NCI-H1436 treated with DMSO at 0.1 percent for 48 hours (cell line): ENCODE measurements around the gene THSD4.

Experiments used
- DNase-seq: peaks from one replicate; lab custom pipeline; 2025; lab: John Stamatoyannopoulos, UW

THSD4 gene

DNA sequence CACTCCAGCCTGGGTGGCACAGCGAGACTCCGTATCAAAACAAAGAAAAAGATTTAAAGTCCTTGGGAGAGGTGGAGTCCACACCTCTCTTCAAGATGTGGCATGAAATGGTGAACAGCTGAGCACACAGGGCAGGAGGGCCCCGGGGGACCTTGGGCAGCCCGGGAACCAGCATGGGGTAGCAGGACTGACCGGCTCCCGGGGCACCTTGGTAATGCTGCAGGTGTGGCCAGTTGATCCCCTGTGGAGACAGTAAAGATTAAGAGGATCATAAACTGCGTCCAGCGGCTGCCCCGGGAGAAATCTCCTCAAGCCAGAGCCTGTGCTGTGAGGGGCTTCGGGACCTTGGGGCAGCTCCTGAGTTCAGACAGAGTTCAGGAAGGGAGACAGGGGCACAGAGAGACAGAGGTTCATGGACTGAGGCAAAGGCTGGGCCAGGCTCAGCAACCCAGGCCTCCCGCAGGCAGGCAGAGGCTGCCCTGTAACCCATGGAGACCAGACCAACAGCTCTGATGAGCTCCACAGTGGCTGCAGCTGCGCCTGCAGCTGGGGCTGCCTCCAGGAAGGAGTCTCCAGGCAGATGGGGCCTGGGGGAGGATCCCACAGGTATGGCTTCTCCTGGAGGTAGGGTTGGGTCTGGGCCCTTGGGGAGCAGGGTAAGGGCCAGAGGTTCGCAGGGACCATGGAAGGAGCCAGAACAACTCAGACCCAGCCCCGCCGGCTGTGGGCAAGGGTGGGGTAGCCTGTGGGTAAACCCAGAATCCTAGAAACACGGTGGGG is 695.2 kb downstream of the THSD4 start, which contains the start of gene NR2E3:
NR2E3 (plus strand) TSS at position 299 of the 780 bp plus-strand sequence; CDS start at position 489, 190 bp downstream.
- DNase-seq: no peak

DNA sequence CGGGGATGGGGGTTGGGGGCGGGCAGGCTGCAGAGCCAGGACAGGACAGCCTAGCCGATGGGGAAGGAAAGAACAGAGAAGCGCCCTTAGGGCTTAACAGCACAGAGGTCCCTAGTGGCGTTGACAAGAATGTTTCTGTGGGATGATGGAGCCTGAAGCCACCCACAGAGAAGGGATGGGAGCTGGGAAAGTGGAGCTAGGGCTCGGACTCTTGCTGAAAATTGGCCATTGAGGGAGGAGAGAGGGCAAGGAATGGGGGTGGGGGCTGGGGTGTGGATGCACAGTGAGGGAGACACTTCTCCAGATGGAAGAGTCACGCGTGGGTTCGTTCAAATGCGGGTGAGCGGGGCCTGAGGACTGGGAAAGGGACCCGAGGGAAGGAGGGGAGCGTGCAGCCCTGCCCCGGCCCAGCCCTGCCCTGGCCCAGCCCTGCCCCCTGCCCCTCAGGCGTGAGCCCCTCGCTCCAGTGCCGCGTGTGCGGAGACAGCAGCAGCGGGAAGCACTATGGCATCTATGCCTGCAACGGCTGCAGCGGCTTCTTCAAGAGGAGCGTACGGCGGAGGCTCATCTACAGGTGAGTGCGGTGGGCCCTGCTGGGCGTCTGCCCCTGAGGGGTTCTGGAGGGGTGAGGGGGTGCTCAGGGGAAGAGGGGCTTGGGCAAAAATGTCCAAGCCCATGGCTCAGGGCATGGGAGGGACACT is 695.9 kb downstream of the THSD4 start:
- no peak for DNase-seq

DNA sequence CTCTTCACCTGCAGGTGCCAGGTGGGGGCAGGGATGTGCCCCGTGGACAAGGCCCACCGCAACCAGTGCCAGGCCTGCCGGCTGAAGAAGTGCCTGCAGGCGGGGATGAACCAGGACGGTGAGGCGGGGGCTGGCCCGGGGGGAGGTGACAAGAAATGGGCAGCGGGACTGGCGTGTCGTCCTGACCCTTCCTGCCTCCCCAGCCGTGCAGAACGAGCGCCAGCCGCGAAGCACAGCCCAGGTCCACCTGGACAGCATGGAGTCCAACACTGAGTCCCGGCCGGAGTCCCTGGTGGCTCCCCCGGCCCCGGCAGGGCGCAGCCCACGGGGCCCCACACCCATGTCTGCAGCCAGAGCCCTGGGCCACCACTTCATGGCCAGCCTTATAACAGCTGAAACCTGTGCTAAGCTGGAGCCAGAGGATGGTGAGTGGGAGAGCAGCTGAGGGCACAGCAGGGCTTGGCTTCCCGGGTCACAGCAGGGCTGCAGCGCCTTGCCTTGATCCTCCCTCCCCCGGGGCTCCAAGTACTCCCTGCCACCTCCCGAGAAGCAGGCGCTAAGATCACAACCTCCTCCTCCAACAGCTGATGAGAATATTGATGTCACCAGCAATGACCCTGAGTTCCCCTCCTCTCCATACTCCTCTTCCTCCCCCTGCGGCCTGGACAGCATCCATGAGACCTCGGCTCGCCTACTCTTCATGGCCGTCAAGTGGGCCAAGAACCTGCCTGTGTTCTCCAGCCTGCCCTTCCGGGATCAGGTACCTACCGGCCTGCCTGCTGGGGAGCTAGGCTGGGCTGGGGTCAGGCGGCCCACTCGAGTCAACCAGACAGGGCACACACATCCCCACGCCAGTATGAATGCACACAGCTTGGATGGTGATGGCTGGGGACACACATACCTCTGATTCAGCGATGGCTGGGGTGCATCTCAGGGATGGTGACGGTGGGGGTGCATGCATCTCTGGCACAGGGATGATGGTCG is 696.8 kb downstream of the THSD4 start:
- DNase-seq: no peak

DNA sequence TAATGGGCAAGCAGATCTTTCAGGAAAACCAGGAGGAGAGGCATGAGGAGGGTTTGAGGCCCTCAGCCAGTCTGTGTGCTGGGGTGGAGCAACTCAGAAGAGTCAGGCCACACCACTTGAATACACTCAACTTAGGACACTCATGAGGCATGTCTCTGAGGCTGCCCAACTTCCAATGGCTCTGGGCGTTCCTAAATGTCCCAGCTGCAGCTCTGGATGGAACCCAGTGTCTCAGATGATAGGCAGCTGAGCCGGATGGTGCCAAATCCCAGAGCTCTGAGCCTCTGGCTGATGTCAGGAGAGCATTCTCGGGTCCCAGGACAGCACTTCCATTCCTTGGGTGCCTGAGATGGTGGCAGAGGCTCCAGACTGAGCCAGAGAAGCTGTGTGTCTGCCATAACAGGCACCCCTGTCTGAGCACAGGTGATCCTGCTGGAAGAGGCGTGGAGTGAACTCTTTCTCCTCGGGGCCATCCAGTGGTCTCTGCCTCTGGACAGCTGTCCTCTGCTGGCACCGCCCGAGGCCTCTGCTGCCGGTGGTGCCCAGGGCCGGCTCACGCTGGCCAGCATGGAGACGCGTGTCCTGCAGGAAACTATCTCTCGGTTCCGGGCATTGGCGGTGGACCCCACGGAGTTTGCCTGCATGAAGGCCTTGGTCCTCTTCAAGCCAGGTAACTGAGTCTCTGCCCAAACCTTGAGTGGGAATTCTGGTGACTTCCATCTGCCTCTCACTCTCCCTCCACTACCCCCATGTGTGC is 697.9 kb downstream of the THSD4 start:
- no peak for DNase-seq

DNA sequence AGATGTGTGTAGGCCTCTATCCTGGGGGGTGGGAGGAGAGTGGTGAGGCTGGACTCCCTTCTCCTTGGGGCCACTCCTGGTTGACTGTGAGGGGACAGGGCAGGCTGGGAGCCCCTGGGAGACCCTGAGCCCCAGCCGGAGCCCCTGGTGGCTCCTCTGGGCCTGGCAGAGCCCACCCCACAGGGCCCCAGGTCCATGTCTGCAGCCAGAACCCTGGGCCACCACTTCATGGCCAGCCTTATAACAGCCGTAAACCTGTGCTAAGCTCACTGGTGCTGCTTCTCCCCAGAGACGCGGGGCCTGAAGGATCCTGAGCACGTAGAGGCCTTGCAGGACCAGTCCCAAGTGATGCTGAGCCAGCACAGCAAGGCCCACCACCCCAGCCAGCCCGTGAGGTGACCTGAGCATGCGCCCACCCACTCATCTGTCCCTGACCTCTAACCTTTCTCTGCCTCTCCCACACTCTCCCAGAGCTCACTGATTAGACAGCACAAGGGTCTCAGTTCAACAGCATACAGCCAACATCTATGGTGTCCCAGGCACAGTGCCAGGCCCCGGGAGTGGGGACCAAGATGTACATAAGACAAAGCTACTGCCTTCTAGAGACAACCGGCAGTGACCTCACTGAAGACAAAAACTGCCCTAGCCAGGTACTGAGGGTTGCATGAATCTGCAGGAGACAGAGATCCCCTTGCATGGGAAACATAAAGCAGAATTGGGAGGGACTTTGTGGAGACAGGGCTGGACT is 698.6 kb downstream of the THSD4 start:
- DNase-seq: no peak

DNA sequence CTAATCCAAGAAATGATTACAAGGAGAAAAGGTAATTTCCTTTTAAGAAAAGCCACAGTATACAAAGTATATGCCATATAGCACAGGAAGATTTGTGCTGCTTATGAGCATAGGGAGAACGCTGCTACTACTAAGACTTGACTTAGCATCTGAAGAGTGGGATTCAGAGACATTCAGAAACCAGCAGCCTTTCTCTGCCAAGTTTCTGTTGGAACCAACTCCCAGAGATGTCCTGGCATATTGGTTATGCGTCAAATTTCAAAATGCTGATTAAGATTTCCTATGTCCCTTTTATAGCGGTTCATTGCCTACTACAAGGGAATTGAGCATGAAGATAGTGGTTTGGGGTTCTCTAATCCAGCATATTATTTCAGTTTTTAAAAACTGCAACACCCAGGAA is 700.0 kb downstream of the THSD4 start:
- DNase-seq: no peak

DNA sequence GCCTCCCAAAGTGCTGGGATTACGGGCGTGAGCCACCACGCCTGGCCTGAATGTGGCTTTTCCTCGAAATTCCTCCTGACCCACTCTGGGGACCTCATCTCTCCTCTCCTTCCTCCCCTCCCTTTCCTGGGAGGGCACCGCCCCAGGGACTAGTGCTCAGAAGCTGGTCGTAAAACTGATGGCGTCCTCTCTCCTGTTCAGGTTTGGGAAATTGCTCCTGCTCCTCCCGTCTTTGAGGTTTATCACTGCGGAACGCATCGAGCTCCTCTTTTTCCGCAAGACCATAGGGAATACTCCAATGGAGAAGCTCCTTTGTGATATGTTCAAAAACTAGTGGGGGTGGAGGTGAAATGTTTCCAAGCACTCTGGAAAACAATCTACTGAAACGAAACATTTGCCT is 702.1 kb downstream of the THSD4 start:
- DNase-seq: no peak

DNA sequence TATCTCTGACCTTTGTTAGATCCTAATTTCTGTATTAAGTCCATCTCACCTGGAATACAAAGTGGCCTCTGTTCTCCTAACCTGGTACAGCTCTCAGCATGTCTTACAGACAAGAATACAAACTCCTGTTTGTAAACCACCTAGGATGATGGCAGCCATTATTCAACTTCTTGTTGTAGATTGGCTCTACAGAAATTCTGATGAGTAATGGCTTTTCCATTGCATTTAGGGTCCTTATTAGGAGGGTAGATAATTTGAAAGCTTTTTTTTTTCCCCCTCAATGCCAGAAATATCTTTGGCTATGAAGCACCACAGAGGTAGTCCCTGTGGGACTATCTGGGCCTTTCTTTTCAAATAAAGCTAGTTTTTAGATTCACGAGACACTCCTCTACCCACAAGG is 704.9 kb downstream of the THSD4 start:
- DNase-seq: no peak

DNA sequence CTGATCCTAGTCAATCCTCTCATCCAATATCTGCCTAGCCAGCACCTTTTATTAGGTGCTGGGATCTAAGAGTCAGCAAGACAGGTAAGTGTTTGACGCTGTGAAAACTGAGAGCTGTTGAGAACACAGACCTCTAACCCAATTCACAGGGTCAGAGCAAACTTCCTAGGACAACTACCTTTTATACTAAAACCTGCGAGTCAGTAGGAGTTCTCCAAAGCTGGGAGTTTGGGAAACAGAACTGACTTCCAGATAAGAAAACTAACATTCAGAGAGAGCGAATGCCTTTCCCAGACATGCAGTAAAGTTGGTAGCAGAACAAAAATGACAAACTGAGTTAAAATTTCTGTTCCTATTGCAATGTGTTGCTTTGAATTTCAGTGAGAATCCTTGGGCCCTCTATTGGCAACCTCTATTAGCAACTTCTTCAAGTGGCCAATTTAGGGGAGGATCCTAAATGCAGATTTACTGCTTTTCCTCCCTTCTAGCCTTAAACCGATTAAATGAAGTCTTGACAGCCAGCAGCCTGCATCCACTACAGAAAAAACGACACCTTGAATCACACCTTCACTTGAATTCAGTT is 706.4 kb downstream of the THSD4 start:
- DNase-seq: no peak

DNA sequence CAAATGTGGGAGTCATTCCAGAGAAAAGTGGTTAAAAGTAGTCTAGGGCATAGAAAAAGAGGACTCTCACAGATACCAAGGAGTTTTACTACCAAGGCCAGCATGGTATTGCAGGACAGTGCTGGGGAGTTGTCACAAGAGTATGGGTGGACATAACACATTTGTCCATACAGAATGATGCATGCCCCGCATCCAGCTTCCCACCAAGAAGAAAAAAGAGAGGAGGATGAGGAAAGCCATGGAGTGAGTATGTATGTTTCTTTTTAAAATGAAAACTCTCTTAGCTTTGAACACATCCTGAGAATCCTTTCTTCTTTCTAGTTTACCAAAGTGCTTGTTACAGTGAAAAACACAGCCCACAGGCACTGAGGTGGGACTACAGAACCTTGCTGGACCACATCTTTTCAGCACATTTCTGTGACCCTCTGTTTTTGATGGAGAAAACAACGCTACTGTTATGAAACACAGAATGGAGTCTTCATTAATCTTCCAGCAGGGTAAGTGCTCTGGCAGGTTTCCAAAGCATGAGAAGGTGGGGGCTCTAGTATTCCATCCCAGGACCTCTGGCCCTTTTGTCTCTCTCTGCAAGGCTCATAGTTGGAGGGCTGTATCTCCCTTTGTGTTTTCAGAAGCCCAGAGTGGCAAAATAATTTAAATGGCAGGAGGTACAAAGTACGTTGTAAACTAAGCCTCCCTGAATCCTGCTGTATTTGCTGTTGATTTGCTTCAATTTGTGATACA is 707.8 kb downstream of the THSD4 start:
- no peak for DNase-seq

DNA sequence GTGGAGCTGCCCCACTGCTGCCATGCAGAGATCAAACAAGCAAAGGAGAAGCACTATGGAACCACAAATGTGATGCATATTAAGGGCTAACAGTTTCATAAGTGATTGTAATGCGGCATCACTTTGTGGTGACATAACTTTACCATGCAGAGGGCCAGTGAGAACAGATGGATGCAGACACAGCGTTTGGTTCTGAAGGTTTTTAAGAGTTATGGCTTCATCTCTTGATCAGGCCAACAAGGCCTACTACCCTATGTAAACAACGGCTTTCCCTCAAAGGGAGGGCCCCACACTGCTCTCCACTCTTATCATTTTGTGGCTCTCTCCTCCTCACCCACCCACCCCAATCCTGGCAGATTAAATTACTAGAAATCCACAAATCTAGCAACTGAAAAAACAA is 708.5 kb downstream of the THSD4 start:
- DNase-seq: no peak

DNA sequence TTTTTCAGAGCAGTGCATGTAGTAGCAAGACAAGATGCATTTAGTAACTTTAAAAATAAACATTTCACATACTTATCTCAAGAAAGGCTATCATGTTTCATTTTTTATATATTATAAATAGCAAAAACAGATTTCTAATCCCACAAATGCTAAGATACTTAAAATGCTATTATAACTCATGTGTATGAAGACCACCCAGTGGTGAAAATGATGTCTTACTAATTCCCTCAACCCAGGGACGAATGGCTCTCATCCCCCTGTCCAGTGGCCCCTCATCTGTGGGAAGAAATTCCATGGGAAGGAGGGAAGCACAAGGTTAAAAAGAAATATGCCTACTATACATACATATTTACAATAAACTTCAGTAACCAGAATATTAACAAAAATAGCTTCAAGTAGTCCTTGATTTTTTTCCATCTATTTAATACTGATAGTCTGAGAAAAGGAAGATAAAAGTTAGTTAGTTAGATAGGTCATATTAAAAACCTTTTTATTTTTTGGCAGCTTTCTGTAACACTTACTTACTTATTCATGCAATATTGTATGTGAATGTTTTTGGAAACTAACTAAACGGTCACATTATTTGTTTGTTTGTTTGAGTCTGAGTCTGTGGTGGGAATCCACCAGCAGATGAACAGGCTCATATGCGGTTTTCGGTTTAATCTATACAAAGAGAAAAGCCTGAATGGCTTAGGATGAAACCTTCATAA is 709.9 kb downstream of the THSD4 start:
- no peak for DNase-seq

DNA sequence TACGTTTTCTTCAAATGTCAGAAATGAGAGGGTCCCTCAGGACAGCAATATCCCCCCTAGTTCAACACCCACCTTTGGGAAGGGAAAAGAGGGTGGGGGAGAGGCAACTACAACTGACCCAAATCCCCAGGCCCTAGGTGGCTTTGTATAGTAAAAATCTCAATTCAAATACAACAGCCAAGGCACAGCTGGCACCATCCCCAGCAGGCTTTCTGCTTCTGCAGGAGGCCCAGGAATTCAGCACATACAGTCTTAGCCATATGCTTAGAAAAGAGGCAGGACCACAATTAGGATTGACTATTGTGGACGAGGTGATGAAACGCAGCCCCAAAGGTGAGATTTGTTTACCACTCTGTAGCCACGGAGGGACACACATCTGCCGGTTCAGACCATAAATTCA is 710.9 kb downstream of the THSD4 start:
- no peak for DNase-seq

DNA sequence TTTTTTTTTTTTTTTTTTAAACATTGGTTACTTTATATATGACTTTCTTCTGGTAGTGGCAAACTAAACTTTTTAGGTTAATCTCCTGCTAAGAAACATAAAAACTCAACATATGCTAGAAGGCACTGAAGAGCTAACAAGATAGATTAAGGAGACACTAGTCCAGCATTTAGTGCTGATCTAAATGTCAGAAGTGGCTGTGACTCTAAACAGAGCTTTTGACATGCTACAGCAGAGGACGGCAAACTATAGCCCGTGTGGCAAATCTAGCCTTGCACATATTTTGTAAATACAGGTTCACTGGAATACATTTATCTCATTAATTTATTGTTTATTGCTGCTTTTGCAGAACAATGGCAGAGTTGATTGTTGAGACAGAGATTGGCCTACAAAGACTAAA is 715.7 kb downstream of the THSD4 start:
- no peak for DNase-seq
